ENCODE data around the gene GPHN. TPM values are rescaled to one million over a fixed set of nuclear protein-coding genes. Genes with fewer than 3 reads are reported as not detected.

Gene GPHN
- total RNA-seq, 1 experiment from 2014 or later, result 18.1 TPM

DNA sequence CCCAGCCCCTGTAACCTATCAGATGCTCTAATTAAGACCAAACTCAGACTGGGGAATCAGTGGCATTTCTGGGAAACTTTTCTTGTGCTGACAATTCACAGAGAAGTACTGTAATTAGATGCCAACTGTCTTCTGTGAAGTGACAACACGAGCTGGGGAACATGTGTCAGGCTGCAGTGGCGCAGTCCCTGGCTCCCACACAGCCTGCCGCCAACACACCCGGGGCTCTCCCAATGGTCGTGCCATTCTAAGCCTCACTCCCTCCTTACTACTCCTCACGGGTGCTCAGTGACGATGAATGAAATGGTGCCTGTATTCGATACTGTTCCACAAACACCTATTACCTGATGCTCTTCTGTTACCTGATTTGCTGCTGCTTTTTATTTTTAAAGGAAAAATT, 699.9 kb downstream of the GPHN start:
- no peak overlapping the region for H3K4me3 Mint-ChIP-seq
- ChIA-PET CTCF (interaction anchor here (0.5 kb wide), 1 partner anchor 30 kb away, joined by 3 read pairs; no protein-coding TSS in a partner anchor), POLR2A (no interaction called here)
- H3K27ac Mint-ChIP-seq, result no peak overlapping the region
- H3K4me1 Mint-ChIP-seq, result no peaks in the 10 kb centered on the region
- ATAC-seq (no peak), DNase-seq (ENCODE audit: low spot score) (no peak)
- TF ChIP-seq EMX1 (CRISPR knock-in tag; IDR thresholded peaks at IDR 0.05), result no peak
- TF ChIP-seq NFATC4 (CRISPR knock-in tag; IDR thresholded peaks at IDR 0.05), result no peak
- no peak for TF ChIP-seq ZNF416 (CRISPR knock-in tag; IDR thresholded peaks at IDR 0.05)
- TF ChIP-seq, protein P1, sequence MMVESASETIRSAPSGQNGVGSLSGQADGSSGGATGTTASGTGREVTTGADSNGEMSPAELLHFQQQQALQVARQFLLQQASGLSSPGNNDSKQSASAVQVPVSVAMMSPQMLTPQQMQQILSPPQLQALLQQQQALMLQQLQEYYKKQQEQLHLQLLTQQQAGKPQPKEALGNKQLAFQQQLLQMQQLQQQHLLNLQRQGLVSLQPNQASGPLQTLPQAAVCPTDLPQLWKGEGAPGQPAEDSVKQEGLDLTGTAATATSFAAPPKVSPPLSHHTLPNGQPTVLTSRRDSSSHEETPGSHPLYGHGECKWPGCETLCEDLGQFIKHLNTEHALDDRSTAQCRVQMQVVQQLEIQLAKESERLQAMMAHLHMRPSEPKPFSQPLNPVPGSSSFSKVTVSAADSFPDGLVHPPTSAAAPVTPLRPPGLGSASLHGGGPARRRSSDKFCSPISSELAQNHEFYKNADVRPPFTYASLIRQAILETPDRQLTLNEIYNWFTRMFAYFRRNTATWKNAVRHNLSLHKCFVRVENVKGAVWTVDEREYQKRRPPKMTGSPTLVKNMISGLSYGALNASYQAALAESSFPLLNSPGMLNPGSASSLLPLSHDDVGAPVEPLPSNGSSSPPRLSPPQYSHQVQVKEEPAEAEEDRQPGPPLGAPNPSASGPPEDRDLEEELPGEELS (CRISPR knock-in tag; IDR thresholded peaks at IDR 0.05), result no peak
- TF ChIP-seq, protein P2, sequence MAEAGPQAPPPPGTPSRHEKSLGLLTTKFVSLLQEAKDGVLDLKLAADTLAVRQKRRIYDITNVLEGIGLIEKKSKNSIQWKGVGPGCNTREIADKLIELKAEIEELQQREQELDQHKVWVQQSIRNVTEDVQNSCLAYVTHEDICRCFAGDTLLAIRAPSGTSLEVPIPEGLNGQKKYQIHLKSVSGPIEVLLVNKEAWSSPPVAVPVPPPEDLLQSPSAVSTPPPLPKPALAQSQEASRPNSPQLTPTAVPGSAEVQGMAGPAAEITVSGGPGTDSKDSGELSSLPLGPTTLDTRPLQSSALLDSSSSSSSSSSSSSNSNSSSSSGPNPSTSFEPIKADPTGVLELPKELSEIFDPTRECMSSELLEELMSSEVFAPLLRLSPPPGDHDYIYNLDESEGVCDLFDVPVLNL (CRISPR knock-in tag; IDR thresholded peaks at IDR 0.05; ENCODE audit: borderline replicate concordance, low read depth), result no peak
- TF ChIP-seq, protein P3, sequence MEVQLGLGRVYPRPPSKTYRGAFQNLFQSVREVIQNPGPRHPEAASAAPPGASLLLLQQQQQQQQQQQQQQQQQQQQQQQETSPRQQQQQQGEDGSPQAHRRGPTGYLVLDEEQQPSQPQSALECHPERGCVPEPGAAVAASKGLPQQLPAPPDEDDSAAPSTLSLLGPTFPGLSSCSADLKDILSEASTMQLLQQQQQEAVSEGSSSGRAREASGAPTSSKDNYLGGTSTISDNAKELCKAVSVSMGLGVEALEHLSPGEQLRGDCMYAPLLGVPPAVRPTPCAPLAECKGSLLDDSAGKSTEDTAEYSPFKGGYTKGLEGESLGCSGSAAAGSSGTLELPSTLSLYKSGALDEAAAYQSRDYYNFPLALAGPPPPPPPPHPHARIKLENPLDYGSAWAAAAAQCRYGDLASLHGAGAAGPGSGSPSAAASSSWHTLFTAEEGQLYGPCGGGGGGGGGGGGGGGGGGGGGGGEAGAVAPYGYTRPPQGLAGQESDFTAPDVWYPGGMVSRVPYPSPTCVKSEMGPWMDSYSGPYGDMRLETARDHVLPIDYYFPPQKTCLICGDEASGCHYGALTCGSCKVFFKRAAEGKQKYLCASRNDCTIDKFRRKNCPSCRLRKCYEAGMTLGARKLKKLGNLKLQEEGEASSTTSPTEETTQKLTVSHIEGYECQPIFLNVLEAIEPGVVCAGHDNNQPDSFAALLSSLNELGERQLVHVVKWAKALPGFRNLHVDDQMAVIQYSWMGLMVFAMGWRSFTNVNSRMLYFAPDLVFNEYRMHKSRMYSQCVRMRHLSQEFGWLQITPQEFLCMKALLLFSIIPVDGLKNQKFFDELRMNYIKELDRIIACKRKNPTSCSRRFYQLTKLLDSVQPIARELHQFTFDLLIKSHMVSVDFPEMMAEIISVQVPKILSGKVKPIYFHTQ (CRISPR knock-in tag; IDR thresholded peaks at IDR 0.05), result no peak
- TF ChIP-seq, protein P4, sequence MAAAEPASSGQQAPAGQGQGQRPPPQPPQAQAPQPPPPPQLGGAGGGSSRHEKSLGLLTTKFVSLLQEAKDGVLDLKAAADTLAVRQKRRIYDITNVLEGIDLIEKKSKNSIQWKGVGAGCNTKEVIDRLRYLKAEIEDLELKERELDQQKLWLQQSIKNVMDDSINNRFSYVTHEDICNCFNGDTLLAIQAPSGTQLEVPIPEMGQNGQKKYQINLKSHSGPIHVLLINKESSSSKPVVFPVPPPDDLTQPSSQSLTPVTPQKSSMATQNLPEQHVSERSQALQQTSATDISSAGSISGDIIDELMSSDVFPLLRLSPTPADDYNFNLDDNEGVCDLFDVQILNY (CRISPR knock-in tag; IDR thresholded peaks at IDR 0.05), result no peak
- TF ChIP-seq, protein P5, sequence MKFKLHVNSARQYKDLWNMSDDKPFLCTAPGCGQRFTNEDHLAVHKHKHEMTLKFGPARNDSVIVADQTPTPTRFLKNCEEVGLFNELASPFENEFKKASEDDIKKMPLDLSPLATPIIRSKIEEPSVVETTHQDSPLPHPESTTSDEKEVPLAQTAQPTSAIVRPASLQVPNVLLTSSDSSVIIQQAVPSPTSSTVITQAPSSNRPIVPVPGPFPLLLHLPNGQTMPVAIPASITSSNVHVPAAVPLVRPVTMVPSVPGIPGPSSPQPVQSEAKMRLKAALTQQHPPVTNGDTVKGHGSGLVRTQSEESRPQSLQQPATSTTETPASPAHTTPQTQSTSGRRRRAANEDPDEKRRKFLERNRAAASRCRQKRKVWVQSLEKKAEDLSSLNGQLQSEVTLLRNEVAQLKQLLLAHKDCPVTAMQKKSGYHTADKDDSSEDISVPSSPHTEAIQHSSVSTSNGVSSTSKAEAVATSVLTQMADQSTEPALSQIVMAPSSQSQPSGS (CRISPR knock-in tag; IDR thresholded peaks at IDR 0.05; ENCODE audit: borderline replicate concordance, low read depth), result no peak
- TF ChIP-seq CBFB (CRISPR knock-in tag; IDR thresholded peaks at IDR 0.05; ENCODE audit: low read depth), result no peak
- TF ChIP-seq, protein P6, sequence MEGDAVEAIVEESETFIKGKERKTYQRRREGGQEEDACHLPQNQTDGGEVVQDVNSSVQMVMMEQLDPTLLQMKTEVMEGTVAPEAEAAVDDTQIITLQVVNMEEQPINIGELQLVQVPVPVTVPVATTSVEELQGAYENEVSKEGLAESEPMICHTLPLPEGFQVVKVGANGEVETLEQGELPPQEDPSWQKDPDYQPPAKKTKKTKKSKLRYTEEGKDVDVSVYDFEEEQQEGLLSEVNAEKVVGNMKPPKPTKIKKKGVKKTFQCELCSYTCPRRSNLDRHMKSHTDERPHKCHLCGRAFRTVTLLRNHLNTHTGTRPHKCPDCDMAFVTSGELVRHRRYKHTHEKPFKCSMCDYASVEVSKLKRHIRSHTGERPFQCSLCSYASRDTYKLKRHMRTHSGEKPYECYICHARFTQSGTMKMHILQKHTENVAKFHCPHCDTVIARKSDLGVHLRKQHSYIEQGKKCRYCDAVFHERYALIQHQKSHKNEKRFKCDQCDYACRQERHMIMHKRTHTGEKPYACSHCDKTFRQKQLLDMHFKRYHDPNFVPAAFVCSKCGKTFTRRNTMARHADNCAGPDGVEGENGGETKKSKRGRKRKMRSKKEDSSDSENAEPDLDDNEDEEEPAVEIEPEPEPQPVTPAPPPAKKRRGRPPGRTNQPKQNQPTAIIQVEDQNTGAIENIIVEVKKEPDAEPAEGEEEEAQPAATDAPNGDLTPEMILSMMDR (IDR thresholded peaks at IDR 0.05), result no peak
- no peak for TF ChIP-seq TEAD1 (CRISPR knock-in tag; IDR thresholded peaks at IDR 0.05)
- TF ChIP-seq, protein P7, sequence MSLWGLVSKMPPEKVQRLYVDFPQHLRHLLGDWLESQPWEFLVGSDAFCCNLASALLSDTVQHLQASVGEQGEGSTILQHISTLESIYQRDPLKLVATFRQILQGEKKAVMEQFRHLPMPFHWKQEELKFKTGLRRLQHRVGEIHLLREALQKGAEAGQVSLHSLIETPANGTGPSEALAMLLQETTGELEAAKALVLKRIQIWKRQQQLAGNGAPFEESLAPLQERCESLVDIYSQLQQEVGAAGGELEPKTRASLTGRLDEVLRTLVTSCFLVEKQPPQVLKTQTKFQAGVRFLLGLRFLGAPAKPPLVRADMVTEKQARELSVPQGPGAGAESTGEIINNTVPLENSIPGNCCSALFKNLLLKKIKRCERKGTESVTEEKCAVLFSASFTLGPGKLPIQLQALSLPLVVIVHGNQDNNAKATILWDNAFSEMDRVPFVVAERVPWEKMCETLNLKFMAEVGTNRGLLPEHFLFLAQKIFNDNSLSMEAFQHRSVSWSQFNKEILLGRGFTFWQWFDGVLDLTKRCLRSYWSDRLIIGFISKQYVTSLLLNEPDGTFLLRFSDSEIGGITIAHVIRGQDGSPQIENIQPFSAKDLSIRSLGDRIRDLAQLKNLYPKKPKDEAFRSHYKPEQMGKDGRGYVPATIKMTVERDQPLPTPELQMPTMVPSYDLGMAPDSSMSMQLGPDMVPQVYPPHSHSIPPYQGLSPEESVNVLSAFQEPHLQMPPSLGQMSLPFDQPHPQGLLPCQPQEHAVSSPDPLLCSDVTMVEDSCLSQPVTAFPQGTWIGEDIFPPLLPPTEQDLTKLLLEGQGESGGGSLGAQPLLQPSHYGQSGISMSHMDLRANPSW (CRISPR knock-in tag; conservative IDR thresholded peaks at IDR 0.05; ENCODE audit: low read depth), result no peak
- TF ChIP-seq, protein P8, sequence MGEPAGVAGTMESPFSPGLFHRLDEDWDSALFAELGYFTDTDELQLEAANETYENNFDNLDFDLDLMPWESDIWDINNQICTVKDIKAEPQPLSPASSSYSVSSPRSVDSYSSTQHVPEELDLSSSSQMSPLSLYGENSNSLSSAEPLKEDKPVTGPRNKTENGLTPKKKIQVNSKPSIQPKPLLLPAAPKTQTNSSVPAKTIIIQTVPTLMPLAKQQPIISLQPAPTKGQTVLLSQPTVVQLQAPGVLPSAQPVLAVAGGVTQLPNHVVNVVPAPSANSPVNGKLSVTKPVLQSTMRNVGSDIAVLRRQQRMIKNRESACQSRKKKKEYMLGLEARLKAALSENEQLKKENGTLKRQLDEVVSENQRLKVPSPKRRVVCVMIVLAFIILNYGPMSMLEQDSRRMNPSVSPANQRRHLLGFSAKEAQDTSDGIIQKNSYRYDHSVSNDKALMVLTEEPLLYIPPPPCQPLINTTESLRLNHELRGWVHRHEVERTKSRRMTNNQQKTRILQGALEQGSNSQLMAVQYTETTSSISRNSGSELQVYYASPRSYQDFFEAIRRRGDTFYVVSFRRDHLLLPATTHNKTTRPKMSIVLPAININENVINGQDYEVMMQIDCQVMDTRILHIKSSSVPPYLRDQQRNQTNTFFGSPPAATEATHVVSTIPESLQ (CRISPR knock-in tag; IDR thresholded peaks at IDR 0.05), result no peak
- TF ChIP-seq MYBL2 (CRISPR knock-in tag; IDR thresholded peaks at IDR 0.05), result no peak
- TF ChIP-seq ZNF423 (CRISPR knock-in tag; IDR thresholded peaks at IDR 0.05), result no peak
- no peaks in the 10 kb centered on the region for H3K27me3 Mint-ChIP-seq (ENCODE audit: low read depth)
- H3K36me3 Mint-ChIP-seq, result no peaks in the 10 kb centered on the region
- 0 out of 2 replicates have a peak, but pooled peaks cover 6% of the 10 kb centered on the region for H3K9me3 Mint-ChIP-seq
